Vagina (tissue), 2 donors: Measurements from ENCODE around the gene BIRC7.

Experiments
- CTCF ChIP-seq, 3 experiments: fragments of 450-650 bp in 2 of 3; fragments of 200-600 bp in 1 of 3; sonication (generic) in 1 of 3; IDR thresholded peaks; one replicate each; pipeline ENCODE4 v1.5.1; 2017 to 2019; ENCODE audit warnings: antibody characterized with exemption in 3 of 3, mild to moderate bottlenecking in 2 of 3, moderate library complexity in 2 of 3
- POLR2AphosphoS5 ChIP-seq, 2 donors: sonication (generic); formaldehyde crosslinking; IDR thresholded peaks; one replicate each; pipeline ENCODE4 v1.9.0; 2017; ENCODE audit warnings: antibody characterized with exemption in 2 of 2, mild to moderate bottlenecking in 2 of 2, low read depth in 1 of 2; ENCODE audit not compliant: insufficient read depth in 1 of 2

- TF ChIP-seq CTCF (IDR thresholded peaks at IDR 0.05): no peak
- no peak for TF ChIP-seq POLR2AphosphoS5 (IDR thresholded peaks at IDR 0.05; ENCODE audit: insufficient read depth in 1 of 2, low read depth in 1 of 2)
Measured at GRCh38 chr20:63253065-63253437, 17.3 kb downstream of the BIRC7 start.
